GM21717 (cell line): Measurements from ENCODE around the gene ERP44.
"Not testable (repeated sequence)": the region's sequence is repeated elsewhere in the genome, so short reads cannot be mapped to it uniquely, and the experiment has no call there.

Source experiments
- ATAC-seq: cut with Tn5 transposase; IDR thresholded peaks from one replicate; pipeline ENCODE4 v1.9.1; 2021; ENCODE audit warnings: mild to moderate bottlenecking, moderate library complexity; ENCODE audit not compliant: unreplicated experiment

The ERP44 gene

GRCh38 chr9:100019541-100019940 is 79.3 kb downstream of the ERP44 start:
- no peak for ATAC-seq

- ATAC-seq: no peak
Observed at GRCh38 chr9:100014846-100015245, 84.0 kb downstream of the ERP44 start.

DNA sequence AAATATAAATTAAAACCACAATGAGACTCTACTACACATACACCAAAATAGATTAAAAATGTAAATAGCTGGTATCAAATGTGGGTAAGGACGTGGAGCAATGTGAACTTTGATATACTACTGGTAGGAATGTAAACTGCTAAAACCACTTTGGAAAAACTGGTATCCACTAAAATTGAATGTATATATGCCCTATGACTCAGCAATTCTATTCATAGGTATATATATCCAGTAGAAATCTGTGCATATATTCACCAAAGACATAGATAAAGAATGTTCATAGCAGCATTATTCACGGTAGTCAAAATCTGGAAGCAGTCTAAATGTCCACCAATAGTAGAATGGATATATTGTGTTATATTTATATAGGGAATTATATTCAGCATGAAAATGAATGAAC is 85.2 kb downstream of the ERP44 start:
- ATAC-seq: no peak

DNA sequence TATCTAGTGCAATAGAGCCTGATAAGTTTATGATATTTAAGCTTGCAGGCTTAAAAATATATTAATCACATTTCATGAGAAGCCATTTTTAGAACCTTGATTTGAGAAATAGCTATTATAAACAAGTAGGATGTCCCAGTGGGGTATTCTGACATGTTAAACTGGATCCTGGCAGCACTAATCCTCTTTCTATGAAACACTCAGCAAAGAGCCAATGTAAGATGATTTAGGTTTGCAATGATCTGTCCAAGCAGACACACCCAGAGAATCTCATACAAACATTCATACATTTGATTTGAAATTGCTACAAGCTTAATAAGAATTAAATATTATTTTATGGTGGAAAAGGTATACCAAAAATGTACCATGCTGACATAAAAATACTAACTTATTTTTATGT is 86.5 kb downstream of the ERP44 start:
- ATAC-seq: no peak

- ATAC-seq: no peak
Observed at GRCh38 chr9:100011062-100011681, 87.6 kb downstream of the ERP44 start.

- no peak for ATAC-seq
Observed at GRCh38 chr9:99999797-100000196, 99.0 kb downstream of the ERP44 start.

- no peak for ATAC-seq
Observed at GRCh38 chr9:99998866-99999265, 99.9 kb downstream of the ERP44 start.

DNA sequence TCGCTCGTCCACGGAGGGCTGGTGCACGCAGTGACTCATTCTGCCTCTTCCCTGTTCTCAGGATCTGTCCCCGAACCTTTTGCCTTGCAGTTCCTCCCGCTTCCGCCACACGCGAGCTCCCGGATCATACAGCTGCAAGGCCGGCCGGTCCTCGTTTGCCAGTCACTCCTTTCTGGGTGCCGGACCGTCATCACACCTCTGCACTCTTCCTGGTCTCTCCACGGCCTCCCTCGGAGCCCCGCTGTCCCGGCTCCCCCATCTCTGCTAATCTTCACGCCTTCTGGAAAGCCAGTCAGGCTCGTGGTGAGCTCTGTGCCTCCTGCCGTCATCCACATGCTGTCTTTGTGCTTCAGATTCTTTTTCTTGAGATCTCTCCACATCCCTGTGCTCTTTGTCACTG is 100.5 kb downstream of the ERP44 start:
- no peak for ATAC-seq

GRCh38 chr9:99990508-99990907 is 108.3 kb downstream of the ERP44 start:
- not testable (repeated sequence) for ATAC-seq

DNA sequence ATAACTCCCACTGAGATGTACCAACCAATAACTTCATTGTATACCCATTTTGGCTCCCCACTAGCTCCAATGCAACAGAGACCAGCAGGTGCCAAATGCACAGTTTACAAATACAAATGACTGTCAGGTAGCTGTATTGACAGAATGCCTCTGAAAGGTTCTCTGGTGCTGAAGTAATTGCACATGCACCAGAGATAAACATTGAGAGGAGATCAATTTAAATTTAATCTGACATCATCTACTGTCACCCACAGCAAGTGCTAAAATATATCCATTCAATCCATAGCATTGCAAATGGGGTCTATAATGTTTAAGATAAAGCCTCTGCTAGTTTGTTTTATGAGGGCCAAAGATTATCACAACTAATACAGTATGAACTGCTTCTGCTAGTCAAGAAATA is 112.2 kb downstream of the ERP44 start:
- no peak for ATAC-seq

- no peak for ATAC-seq
Observed at GRCh38 chr9:99980598-99980997, 118.2 kb downstream of the ERP44 start.

- ATAC-seq: no peak
Observed at GRCh38 chr9:99978221-99978620, 120.6 kb downstream of the ERP44 start.

DNA sequence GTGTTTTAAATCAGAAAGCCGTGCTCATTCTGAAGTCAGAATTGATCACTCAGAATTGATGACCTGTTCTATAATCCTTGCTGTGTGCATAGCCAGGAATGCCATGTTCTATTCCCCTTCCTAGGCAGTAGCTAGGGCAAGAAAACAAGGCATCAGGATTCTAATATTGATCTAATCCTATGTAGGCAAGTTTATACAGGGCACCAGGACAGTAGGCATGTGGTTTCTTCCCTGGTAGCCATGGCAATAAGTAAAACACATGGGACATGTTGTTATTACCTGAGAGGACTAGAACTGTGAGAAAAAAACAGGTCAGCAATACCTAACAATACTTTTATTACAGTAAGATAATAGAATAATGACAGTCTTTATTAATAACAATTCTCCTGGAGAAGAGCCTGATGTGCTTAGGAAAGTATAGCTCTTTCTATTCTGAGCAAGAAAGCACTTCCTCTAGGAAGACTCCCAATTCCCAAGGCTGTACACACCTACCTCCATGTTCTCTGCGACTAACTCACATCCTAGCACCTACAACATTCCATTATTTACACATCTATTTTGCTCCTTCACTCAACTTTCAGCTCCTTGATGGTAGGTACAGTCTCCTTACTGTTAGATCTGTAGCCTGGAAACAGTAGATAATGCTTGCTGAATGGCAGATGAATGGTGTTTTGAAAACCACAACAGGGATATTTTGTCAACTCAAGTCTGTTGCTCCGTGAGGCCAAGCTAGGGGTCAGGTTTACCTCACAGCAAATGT is 121.6 kb downstream of the ERP44 start:
- ATAC-seq: no peak

GRCh38 chr9:99973455-99973854 is 125.3 kb downstream of the ERP44 start:
- no peak for ATAC-seq

DNA sequence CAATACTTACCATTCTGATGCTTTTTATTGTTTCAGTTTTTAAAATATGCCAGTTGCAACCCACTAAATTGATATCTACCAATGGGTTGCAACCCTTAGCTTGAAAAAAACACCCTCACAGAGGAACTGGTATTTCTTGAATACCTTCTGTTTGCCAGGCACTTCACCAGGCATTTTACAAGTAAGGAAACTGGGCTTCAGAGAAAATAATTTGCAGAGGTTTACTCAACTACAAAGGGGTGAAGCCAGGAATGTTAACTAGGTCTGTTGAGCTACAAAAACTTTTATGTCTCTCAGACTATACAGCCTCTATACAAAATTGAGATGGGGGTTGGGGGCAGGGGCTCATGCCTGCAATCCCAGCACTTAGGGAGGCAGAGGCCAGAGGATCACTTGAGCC is 127.4 kb downstream of the ERP44 start:
- ATAC-seq: no peak

DNA sequence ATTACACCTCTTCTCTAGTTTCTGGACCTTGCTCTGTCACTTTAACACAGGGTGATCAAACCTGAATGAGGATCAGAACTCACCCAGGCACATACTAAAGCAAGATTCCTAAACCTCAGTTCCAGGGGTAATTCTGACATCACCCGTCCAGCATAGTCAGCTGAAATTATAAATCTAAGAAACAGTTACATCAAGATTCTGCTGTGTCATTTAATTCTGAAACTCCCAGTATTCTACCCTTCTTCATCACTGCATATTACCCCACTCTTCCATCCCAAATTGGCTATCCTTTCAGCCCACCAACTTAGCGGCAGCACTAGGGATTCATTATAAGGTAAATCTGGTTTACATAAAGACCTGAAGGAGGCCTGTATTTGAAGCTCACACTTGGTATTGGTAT is 128.3 kb downstream of the ERP44 start:
- no peak for ATAC-seq

GRCh38 chr9:99967457-99967856 is 131.3 kb downstream of the ERP44 start:
- ATAC-seq: no peak

GRCh38 chr9:99966716-99967115 is 132.1 kb downstream of the ERP44 start:
- ATAC-seq: no peak

DNA sequence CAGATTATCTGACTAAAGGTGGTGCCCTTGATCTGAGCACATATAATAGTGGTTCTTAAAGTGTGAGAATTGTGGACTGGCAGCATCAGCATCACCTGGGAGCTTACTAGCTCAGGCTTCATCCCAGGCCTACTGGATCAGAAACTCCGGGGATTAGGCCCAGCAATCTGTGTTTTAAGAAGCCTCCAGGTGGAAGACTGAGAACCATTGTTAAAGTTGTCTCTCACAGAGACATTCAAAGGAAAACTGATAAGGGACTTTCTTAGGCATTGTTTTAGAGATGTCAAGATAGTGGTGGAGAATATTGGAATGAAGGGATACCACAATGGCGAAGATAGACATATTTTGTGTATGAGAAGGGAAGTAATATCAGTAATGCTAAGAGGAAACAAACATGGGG is 132.8 kb downstream of the ERP44 start:
- ATAC-seq: no peak

- ATAC-seq: no peak
Observed at GRCh38 chr9:99964336-99964735, 134.5 kb downstream of the ERP44 start.

DNA sequence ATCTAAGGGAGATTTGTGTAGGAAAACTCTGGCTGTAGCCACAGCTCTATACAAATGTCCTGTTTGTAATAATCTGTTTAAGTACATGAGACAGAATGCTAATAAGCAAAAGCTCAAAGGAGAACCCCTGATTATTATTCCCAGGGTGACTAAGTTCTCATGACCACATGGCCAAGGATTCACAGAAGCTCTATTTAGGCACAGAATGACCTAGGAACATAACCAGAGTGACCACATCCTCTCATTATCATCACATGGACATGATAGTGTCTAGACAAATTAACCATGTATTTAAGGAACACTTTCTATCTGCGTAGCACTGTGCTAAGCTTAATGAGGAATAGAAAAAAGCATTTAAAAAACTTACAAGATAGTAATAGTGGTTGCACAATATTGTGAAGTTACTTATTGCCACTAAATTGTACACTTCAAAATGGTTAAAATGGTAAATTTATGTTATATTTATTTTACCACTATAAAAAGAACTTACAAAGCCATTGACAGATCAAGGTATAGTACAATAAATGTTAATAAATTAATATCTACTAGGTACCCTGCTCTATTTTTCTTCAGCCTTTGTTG is 136.0 kb downstream of the ERP44 start:
- ATAC-seq: no peak

DNA sequence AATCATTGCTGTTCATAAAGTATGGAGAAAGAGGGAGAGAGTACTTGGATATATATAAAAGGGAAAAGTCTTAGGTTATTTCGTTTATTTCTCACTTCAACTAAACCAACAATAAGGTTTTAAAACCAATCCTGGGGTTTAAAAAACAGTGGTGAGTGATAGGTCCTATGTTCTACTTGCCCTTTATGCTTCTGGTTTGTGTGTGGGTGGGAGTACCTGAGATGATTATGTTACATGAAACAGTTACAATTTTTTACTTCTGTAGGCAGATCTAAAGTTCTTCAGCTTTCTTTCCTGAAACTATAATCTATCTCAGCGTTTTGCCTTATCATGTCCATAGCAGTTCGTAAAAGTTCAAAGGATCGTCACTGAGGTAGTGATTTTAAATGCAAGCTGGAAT is 143.2 kb downstream of the ERP44 start:
- ATAC-seq: no peak
